ENCODE measurements around the gene PPP3CA.

The PPP3CA gene

GRCh38 chr4:101049549-101050001 lies 297.8 kb downstream of the PPP3CA start:
- no peak for DNase-seq (ENCODE audit: low spot score)

GRCh38 chr4:101044766-101045165 lies 302.6 kb downstream of the PPP3CA start:
- no peak for DNase-seq (ENCODE audit: low spot score)

GRCh38 chr4:101042847-101043246 lies 304.5 kb downstream of the PPP3CA start:
- no peak for DNase-seq (ENCODE audit: low spot score)

- no peak for DNase-seq (ENCODE audit: low spot score)
Observed at GRCh38 chr4:101040776-101041175, 306.6 kb downstream of the PPP3CA start.

- peak; percentile 46 for DNase-seq (ENCODE audit: low spot score)
Observed at GRCh38 chr4:101039367-101039766, 308.0 kb downstream of the PPP3CA start.

GRCh38 chr4:101037938-101038413 lies 309.4 kb downstream of the PPP3CA start:
- DNase-seq (ENCODE audit: low spot score) = peak; percentile 44

GRCh38 chr4:101037249-101037648 lies 310.1 kb downstream of the PPP3CA start:
- DNase-seq (ENCODE audit: low spot score) = no peak

GRCh38 chr4:101035487-101035886 lies 311.8 kb downstream of the PPP3CA start:
- DNase-seq (ENCODE audit: low spot score) = no peak

- DNase-seq (ENCODE audit: low spot score) = no peak
Observed at GRCh38 chr4:101033986-101034385, 313.3 kb downstream of the PPP3CA start.

GRCh38 chr4:101032541-101032940 lies 314.8 kb downstream of the PPP3CA start:
- DNase-seq (ENCODE audit: low spot score) = no peak

- DNase-seq (ENCODE audit: low spot score) = no peak
Observed at GRCh38 chr4:101031971-101032370, 315.4 kb downstream of the PPP3CA start.

- DNase-seq (ENCODE audit: low spot score) = no peak
Observed at GRCh38 chr4:101028886-101029285, 318.4 kb downstream of the PPP3CA start.

GRCh38 chr4:101027721-101028120 lies 319.6 kb downstream of the PPP3CA start:
- no peak for DNase-seq (ENCODE audit: low spot score)

GRCh38 chr4:101025755-101026154 lies 321.6 kb downstream of the PPP3CA start:
- DNase-seq (ENCODE audit: low spot score) = no peak

GRCh38 chr4:101022151-101023024 lies 324.9 kb downstream of the PPP3CA start:
- DNase-seq (ENCODE audit: low spot score) = no peak

- DNase-seq (ENCODE audit: low spot score) = peak; percentile 61
Observed at GRCh38 chr4:101020956-101021355, 326.4 kb downstream of the PPP3CA start.

- peak; percentile 72 for DNase-seq (ENCODE audit: low spot score)
Observed at GRCh38 chr4:101019941-101020401, 327.4 kb downstream of the PPP3CA start.

- DNase-seq (ENCODE audit: low spot score) = no peak
Observed at GRCh38 chr4:101019313-101019712, 328.0 kb downstream of the PPP3CA start.

- no peak for DNase-seq (ENCODE audit: low spot score)
Observed at GRCh38 chr4:101018836-101019235, 328.5 kb downstream of the PPP3CA start.

- DNase-seq (ENCODE audit: low spot score) = no peak
Observed at GRCh38 chr4:101014417-101014816, 332.9 kb downstream of the PPP3CA start.

GRCh38 chr4:101010987-101011386 lies 336.3 kb downstream of the PPP3CA start:
- no peak for DNase-seq (ENCODE audit: low spot score)

GRCh38 chr4:101009471-101009870 lies 337.9 kb downstream of the PPP3CA start:
- no peak for DNase-seq (ENCODE audit: low spot score)

- DNase-seq (ENCODE audit: low spot score) = no peak
Observed at GRCh38 chr4:101008503-101008902, 338.8 kb downstream of the PPP3CA start.

GRCh38 chr4:101005659-101006058 lies 341.7 kb downstream of the PPP3CA start:
- no peak for DNase-seq (ENCODE audit: low spot score)
